ENCODE results near the gene RAB40C.

RAB40C gene

DNA sequence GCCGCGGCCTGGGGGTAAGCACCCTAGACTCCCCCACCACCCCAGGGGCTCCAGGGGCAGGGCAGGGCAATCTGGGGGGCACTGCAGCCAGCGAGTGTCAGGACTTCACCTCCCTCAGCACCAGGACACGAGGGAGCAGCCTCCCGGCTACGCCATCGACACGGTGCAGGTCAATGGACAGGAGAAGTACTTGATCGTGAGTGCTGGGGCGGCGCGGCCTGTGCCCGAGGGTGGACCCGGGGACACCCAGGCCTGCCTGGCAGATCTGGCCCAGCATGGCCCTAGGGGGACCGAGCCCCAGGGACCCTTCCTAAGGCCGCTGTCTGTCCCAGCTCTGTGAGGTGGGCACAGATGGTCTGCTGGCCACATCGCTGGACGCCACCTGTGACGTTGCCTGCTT, 82.5 kb downstream of the RAB40C start:
- no peak for DNase-seq

DNA sequence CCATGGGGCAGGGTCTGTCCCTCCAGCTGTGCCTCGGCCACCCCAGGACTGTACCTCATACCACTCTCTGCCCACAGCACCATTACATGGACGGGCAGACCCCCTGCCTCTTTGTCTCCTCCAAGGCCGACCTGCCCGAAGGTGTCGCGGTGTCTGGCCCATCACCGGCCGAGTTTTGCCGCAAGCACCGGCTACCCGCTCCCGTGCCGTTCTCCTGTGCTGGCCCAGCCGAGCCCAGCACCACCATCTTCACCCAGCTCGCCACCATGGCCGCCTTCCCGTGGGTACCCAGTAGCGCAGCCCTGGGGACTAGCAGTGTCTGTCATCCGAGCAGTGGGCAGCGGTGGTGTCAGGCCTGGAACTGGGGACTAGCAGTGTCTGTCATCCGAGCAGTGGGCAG, 83.0 kb downstream of the RAB40C start:
- DNase-seq: no peak

DNA sequence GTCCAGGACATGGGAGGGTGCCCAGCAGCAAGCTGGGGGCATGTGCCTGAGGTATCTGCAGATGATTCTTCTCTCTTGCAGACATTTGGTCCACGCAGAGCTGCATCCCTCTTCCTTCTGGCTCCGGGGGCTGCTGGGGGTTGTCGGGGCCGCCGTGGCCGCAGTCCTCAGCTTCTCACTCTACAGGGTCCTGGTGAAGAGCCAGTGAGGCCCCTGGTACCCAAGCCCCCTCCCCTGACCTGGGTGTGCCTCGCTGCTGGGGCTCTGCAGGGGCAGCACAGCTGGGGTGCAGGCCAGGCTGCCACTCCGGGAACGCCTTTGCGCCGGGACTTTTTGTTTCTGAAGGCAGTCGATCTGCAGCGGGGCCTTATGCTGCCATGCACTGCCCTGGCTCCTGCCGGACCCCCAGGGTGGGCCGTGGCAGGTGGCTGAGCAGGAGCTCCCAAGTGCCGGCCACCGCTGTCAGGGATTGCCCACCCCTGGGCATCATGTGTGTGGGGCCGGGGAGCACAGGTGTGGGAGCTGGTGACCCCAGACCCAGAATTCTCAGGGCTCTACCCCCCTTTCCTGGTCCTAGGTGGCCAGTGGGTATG, 83.6 kb downstream of the RAB40C start:
- DNase-seq: no peak

DNA sequence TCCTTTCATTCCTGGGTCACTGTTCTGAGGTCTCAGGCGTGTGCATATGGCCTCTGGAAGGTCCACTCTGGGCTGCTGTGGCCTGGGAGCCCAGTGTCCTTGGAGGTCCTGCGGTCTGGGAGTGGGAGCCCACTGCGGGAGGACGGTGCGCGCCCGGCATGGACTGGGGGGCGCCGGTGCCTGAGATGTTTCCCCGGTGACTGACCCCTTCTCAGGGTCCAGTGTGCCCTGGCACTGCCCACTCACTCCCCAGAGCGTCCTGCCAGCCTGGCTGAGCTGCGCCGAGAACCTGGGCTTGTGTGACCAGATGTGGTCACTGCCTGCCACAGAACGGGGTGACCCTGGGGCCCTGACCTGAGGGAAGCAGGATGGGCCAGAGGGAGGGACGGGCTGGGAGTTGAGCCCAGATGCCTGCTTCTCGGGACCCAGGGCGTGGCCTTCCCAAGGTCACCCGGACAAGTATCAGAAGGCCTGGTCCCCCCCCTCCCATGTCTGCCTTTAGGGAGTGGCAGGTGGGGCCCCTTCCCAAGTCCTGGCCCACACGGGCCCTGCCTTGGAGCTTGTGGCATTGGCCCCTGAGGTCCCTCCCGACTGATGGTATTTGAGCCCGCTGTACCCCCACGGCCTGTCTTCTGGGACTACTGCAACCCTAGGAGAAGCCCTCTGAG, 84.5 kb downstream of the RAB40C start:
- DNase-seq: no peak

DNA sequence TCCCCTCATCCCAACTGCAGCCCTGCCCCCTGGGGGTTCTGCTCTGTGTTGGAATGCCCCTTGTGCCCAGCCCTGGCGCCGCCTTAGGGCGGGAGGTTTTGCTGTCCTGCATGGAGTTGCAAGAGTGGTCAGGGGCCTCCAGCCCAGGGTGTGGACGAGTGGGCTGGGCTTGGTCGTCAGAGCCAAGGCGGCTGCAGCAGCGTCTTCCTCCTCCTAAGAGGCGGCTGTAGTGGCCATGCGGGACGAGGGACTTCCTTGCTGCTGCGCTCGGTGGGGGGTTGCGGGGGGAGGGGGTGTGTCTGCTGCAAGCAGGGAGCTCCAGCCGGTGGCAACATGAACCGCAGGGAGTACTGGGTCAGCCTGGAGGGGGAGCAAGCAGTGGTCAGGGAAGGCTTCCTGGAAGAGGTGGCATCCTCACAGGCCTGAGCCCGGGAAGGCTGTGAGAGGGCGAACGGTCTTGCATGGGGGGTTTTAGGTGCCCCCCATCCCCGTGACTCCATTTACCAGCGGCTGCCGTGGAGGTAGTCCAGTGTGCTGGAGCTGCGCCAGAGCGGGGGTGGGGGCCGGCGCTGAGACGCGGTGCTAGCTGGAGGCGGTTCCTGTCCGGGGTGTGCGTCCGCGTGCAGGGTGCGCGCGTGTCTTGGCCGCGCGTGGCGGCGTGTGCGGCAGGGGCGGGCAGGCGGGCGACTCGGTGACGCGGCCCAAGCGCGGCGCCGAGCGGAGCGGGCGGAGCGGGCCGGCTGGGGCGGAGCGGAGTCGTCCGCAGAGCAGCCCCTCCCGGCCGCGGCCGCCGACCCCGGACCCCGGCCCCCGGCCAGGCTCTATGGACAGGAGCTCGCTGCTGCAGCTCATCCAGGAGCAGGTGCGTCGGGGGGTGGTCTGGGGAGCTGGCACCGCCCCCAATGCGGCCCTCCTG, 85.4 kb downstream of the RAB40C start, which contains the start of gene RHBDL1:
Gene RHBDL1, plus strand, starts transcription at position 704 of the 916 bp plus-strand sequence. Its CDS starts 120 bp downstream, at position 824.
- no peak for DNase-seq

DNA sequence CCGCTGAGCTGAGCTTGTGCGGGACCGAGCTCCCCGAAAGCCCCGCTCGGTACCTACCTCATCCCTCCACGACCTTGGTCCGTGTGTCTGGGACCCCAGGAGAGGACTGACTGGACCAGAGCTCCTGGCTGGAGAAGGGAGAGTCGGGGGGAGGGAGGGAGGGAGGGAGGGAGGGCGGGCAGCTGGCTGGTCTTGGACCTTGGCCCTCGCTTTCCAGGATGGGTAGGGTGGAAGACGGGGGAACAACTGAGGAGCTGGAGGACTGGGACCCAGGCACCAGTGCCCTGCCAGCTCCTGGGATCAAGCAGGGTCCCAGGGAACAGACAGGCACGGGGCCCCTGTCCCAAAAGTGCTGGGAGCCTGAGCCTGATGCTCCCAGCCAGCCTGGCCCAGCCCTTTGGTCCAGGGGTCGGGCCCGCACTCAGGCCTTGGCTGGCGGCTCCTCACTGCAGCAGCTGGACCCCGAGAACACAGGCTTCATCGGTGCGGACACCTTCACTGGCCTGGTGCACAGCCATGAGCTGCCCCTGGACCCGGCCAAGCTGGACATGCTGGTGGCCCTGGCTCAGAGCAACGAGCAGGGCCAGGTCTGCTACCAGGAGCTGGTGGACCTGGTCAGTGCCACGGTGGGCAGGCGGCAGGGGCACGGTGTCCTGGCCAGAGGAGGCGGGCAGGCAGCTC, 86.2 kb downstream of the RAB40C start:
- DNase-seq: no peak

DNA sequence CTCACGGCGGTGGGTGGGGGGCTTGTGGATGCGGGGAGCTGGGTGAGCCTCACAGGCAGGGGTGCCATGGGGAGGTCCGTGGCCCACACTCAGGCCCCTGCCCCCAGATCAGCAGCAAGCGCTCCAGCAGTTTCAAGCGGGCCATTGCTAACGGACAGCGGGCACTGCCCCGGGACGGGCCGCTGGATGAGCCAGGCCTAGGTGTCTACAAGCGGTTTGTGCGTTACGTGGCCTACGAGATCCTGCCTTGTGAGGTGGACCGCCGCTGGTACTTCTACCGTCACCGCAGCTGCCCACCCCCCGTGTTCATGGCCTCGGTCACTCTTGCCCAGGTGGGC, 86.7 kb downstream of the RAB40C start:
- DNase-seq: no peak

DNA sequence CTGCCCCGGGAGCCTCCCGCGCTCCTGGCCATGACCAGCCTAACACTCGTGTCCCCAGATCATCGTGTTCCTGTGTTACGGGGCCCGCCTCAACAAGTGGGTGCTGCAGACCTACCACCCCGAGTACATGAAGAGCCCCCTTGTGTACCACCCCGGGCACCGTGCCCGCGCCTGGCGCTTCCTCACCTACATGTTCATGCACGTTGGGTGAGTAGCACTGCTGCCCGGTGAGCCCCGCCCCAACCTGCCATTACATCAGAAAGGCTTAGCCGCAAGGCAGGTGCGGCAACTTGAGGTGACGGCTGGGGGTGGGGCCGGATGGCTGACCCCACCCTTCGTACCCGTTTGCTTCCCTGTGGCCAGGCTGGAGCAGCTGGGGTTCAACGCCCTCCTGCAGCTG, 87.0 kb downstream of the RAB40C start:
- DNase-seq: no peak

DNA sequence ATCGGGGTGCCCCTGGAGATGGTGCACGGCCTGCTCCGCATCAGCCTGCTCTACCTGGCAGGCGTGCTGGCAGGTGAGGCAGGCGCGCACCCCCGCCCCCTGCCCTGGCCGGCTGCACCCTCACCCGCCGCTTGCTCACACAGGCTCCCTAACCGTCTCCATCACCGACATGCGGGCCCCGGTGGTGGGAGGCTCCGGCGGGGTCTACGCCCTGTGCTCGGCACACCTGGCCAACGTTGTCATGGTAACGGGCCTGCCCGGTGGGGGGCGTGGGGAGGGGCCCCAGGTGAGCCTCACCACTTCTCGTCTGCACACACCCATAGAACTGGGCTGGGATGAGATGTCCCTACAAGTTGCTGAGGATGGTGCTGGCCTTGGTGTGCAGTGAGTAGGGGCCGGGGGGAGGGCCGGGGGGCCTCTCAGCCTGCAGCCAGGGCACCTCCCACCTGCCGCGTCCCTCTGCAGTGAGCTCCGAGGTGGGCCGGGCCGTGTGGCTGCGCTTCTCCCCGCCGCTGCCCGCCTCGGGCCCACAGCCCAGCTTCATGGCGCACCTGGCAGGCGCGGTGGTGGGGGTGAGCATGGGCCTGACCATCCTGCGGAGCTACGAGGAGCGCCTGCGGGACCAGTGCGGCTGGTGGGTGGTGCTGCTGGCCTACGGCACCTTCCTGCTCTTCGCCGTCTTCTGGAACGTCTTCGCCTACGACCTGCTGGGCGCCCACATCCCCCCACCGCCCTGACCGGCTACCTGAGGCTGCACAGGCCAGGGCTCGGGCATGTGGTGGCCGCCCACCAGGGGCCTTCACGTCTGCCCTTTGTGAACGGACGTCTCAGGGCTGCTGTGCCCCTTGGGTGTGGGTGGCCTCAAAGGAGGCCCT, 87.7 kb downstream of the RAB40C start:
- DNase-seq: no peak

DNA sequence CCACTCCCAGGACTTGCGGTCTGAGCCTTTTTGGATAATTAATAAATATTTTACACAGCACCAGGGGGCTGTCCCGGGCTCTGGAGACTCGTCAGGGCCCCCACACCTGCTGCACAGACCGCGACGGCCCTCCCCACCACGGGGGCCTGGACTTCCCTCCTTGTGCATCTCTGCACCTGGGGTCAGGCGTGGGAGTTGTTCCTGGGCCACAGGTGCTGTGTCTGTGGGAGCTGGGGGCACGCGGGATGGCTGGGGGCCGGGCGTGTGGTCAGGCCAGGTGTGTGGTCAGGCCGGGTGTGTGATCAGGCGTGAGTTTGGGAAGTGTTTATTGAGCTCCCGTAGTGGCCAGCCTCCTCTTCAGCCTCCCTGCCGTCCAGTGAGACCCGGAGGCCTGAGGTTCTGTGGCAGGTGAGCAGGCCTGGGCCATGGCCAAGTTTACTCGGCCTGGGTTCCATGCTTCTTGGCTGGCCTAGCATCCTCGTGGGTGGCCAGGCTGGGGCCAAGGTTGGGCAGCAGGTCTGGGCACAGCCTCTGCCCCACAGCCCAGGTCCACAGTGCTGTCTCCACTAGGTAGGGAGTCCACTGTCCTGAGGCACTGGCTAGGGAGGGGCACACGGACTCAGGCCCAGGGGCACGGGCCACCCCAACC, 88.5 kb downstream of the RAB40C start:
- DNase-seq: no peak
